ENCODE results near the gene MYT1. TPM values are rescaled to one million over a fixed set of nuclear protein-coding genes. Genes with fewer than 3 reads are reported as not detected.

Gene MYT1
- total RNA-seq, 1 donor from 2014 or later: 2.3 TPM

- TF ChIP-seq CTCF (IDR thresholded peaks at IDR 0.05; ENCODE audit: unreplicated experiment): no peak
- Mint-ChIP-seq H3K27ac (no peak overlapping the region), H3K4me3 (ENCODE audit: low read depth) (no peak overlapping the region), H3K27me3 (peaks cover 9% of the 10 kb centered on the region), H3K9me3 (ENCODE audit: low read depth) (no peaks in the 10 kb centered on the region), H3K36me3 (ENCODE audit: insufficient read depth) (no peaks in the 10 kb centered on the region), H3K4me1 (ENCODE audit: low read depth) (peaks cover 11% of the 10 kb centered on the region)
- no peak for DNase-seq (ENCODE audit: low spot score, unreplicated experiment)
Observed at GRCh38 chr20:64137598-64138031, 26.6 kb upstream of the MYT1 start.

- Mint-ChIP-seq H3K27ac (no peak overlapping the region), H3K36me3 (ENCODE audit: insufficient read depth) (no peaks in the 10 kb centered on the region), H3K4me1 (ENCODE audit: low read depth) (peaks cover 11% of the 10 kb centered on the region), H3K27me3 (peaks cover 9% of the 10 kb centered on the region), H3K4me3 (ENCODE audit: low read depth) (no peak overlapping the region), H3K9me3 (ENCODE audit: low read depth) (no peaks in the 10 kb centered on the region)
- no peak for TF ChIP-seq CTCF (IDR thresholded peaks at IDR 0.05; ENCODE audit: unreplicated experiment)
- DNase-seq (ENCODE audit: low spot score, unreplicated experiment): no peak
Observed at GRCh38 chr20:64138276-64138815, 25.9 kb upstream of the MYT1 start.

GRCh38 chr20:64139199-64140060, 24.8 kb upstream of the MYT1 start:
- Mint-ChIP-seq H3K27ac (no peak overlapping the region), H3K9me3 (ENCODE audit: low read depth) (no peaks in the 10 kb centered on the region), H3K4me1 (ENCODE audit: low read depth) (peaks cover 11% of the 10 kb centered on the region), H3K4me3 (ENCODE audit: low read depth) (no peak overlapping the region), H3K27me3 (peaks cover 9% of the 10 kb centered on the region), H3K36me3 (ENCODE audit: insufficient read depth) (no peaks in the 10 kb centered on the region)
- DNase-seq (ENCODE audit: low spot score, unreplicated experiment): no peak
- no peak for TF ChIP-seq CTCF (IDR thresholded peaks at IDR 0.05; ENCODE audit: unreplicated experiment)

- Mint-ChIP-seq H3K9me3 (ENCODE audit: low read depth) (peaks cover 6% of the 10 kb centered on the region), H3K4me1 (ENCODE audit: low read depth) (peaks cover 11% of the 10 kb centered on the region), H3K27me3 (peaks cover 9% of the 10 kb centered on the region), H3K27ac (no peak overlapping the region), H3K36me3 (ENCODE audit: insufficient read depth) (no peaks in the 10 kb centered on the region), H3K4me3 (ENCODE audit: low read depth) (no peak overlapping the region)
- DNase-seq (ENCODE audit: low spot score, unreplicated experiment): no peak
- no peak for TF ChIP-seq CTCF (IDR thresholded peaks at IDR 0.05; ENCODE audit: unreplicated experiment)
Observed at GRCh38 chr20:64140061-64140931, 24.0 kb upstream of the MYT1 start.

GRCh38 chr20:64140956-64141355, 23.3 kb upstream of the MYT1 start:
- TF ChIP-seq CTCF (IDR thresholded peaks at IDR 0.05; ENCODE audit: unreplicated experiment): no peak
- DNase-seq (ENCODE audit: low spot score, unreplicated experiment): no peak
- no peak overlapping the region for H3K4me3 Mint-ChIP-seq (ENCODE audit: low read depth)
- no peaks in the 10 kb centered on the region for H3K36me3 Mint-ChIP-seq (ENCODE audit: insufficient read depth)
- H3K27ac Mint-ChIP-seq: no peak overlapping the region
- H3K9me3 Mint-ChIP-seq (ENCODE audit: low read depth): peaks cover 6% of the 10 kb centered on the region
- peaks cover 11% of the 10 kb centered on the region for H3K4me1 Mint-ChIP-seq (ENCODE audit: low read depth)
- H3K27me3 Mint-ChIP-seq: peaks cover 3% of the 10 kb centered on the region

Data from progenitor cell of endocrine pancreas (in vitro differentiated cells).